ENCODE data around the gene TTYH1.

GRCh38 chr19:54392105-54392504, 23.2 kb upstream of the TTYH1 start:
- TF ChIP-seq CTCF (conservative IDR thresholded peaks at IDR 0.05) = no peak
- TF ChIP-seq ZFX (IDR thresholded peaks at IDR 0.05) = no peak
